ENCODE data around the gene CHD5.

Gene CHD5

GRCh38 chr1:6109688-6110087 lies 70.4 kb downstream of the CHD5 start:
- FAIRE-seq = no peak

- no peak for FAIRE-seq
Observed at GRCh38 chr1:6108937-6109614, 71.0 kb downstream of the CHD5 start.

GRCh38 chr1:6108476-6108875 lies 71.6 kb downstream of the CHD5 start:
- FAIRE-seq = no peak

GRCh38 chr1:6107409-6108356 lies 72.4 kb downstream of the CHD5 start:
- no peak for FAIRE-seq

- no peak for FAIRE-seq
Observed at GRCh38 chr1:6106977-6107376, 73.1 kb downstream of the CHD5 start.

- no peak for FAIRE-seq
Observed at GRCh38 chr1:6106321-6106731, 73.8 kb downstream of the CHD5 start.

GRCh38 chr1:6105763-6106162 lies 74.4 kb downstream of the CHD5 start:
- no peak for FAIRE-seq

GRCh38 chr1:6105218-6105679 lies 74.9 kb downstream of the CHD5 start:
- FAIRE-seq = no peak

- no peak for FAIRE-seq
Observed at GRCh38 chr1:6104631-6105030, 75.5 kb downstream of the CHD5 start.

- no peak for FAIRE-seq
Observed at GRCh38 chr1:6103854-6104530, 76.1 kb downstream of the CHD5 start.

- no peak for FAIRE-seq
Observed at GRCh38 chr1:6103111-6103853, 76.8 kb downstream of the CHD5 start.

GRCh38 chr1:6102532-6102845 lies 77.6 kb downstream of the CHD5 start:
- no peak for FAIRE-seq

GRCh38 chr1:6101826-6102531 lies 78.1 kb downstream of the CHD5 start:
- no peak for FAIRE-seq

GRCh38 chr1:6100861-6101783 lies 79.0 kb downstream of the CHD5 start:
- FAIRE-seq = no peak

GRCh38 chr1:6099787-6100765 lies 80.0 kb downstream of the CHD5 start:
- no peak for FAIRE-seq

GRCh38 chr1:6099297-6099696 lies 80.8 kb downstream of the CHD5 start:
- FAIRE-seq = no peak

- FAIRE-seq = no peak
Observed at GRCh38 chr1:6098303-6099215, 81.6 kb downstream of the CHD5 start.

GRCh38 chr1:6097824-6098223 lies 82.3 kb downstream of the CHD5 start:
- FAIRE-seq = no peak

GRCh38 chr1:6097117-6097595 lies 83.0 kb downstream of the CHD5 start:
- no peak for FAIRE-seq
